Measurements from ENCODE around the gene DGAT2.

The DGAT2 gene

DNA sequence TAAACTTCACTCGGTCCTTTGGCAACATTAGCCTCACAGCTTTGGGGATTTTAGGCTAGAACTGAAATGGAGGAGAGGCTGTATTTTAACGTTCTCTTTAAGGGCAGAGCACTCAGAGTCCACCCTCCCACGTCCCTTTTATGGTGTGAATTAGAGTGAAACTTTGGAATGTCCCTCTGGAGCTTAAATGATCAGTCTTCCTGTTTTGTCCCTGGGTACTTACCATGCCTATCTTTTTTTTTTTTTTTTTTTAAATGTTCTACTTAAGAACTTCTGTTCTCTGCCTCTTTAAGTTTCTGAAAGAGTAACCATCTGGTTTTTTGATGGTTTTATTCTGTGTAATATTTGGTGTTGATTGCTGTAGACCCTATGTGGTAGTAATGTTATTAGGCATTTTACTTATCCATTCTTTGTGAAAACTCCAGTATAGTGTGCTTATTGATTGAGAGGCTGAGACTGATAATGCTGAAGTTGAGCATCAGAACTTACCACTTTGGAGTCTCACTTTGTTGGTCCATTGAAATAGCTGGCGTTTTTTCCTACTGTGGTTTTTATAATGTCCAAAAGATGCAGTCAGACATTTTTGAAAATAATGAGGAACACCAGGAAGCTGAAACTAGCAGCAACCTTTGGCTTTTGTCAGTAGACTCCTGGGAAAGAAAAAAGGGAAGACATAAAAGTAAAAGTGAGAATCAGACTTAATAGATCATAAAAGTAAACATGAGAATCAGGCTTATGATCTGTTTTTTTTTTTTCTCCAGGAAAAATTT is 58.1 kb downstream of the DGAT2 start:
- no peak for DNase-seq (ENCODE audit: low read depth)

- no peak for DNase-seq (ENCODE audit: low read depth)
Measured at GRCh38 chr11:75827562-75827961, 59.0 kb downstream of the DGAT2 start.

DNA sequence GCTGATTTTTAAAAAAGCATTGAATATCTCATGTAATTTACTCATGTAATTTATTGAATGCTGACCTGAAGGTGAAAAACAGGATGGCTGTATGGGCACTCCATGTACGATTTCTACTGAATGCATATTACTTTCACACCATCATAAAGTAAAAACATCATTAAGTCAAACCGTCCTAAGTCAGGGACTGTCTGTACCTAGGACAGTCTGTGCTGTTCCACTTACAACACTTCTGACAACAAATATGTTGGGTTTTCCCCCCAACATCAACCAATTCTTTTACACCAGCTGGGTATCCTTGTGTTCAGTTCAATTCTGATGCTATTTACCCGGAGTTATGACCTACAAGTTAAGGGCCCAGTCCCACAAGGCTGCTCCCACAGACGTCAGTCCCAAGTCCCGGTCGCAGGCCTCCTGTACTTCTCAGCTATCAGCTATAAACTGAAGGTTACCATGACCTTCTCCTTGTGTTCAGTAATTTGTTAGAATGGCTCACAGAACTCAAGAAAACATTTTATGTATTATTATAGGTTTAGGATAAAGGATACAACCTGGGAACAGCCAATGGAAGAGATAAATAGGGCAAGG is 63.4 kb downstream of the DGAT2 start:
- DNase-seq (ENCODE audit: low read depth), result no peak

DNA sequence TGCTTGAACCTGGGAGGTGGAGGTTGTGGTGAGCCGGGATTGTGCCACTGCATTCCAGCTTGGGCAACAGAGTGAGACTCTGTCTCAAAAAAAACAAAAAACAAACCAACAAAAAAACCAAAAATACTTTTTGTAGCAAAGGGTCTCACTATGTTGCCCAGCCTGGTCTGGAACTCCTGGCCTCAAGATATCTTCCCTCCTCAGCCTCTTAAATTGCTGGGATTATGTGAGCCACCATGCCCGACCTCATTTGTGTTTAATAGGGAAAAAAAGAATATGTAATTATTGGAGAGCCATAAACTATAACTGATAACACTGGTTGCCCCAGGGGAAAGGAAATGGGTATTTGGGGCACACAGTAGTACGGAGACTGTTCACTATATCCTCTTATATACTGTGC is 66.2 kb downstream of the DGAT2 start:
- no peak for DNase-seq (ENCODE audit: low read depth)

GRCh38 chr11:75836417-75836816 is 67.8 kb downstream of the DGAT2 start:
- DNase-seq (ENCODE audit: low read depth), result no peak

GRCh38 chr11:75839851-75840250 is 71.3 kb downstream of the DGAT2 start:
- DNase-seq (ENCODE audit: low read depth), result no peak

DNA sequence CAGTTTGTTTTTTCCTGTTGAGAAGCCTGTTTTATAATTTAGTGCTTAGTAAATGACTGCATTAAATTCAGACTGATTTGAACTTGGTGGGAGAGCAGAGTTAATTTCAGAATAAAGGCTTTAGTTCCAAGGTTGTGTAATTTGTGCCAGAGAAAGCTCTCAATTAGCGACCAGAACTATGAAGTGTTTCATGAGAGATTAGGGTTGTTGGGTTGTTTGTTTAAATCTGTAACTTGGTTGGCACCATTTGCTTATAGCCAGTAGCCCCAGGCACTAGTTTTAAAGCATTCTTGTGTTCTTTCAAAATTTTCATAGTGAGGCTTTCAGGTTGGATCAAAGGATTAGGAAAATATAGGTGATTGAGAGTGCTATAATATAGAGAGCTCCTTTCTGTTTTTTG is 71.9 kb downstream of the DGAT2 start:
- no peak for DNase-seq (ENCODE audit: low read depth)

DNA sequence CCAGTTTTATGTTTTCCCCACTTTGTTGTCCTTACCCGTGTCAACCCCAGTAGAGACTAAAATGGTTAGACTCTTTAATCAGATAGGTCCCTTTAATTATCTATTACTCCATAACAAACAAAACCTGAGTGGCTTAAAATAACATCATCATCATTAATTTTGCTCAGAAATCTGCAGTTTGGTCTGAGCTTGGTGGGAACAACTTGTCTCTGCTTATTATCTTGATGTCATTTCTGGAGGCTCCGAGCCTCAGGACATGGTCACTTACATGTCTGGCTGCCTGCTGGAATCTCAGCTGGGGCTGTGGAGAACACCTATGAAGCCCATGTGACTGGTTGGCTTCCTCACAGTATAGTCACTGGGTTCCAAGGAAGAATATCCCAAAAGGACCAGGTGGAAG is 73.2 kb downstream of the DGAT2 start:
- no peak for DNase-seq (ENCODE audit: low read depth)

- DNase-seq (ENCODE audit: low read depth), result no peak
Measured at GRCh38 chr11:75845324-75845723, 76.7 kb downstream of the DGAT2 start.

DNA sequence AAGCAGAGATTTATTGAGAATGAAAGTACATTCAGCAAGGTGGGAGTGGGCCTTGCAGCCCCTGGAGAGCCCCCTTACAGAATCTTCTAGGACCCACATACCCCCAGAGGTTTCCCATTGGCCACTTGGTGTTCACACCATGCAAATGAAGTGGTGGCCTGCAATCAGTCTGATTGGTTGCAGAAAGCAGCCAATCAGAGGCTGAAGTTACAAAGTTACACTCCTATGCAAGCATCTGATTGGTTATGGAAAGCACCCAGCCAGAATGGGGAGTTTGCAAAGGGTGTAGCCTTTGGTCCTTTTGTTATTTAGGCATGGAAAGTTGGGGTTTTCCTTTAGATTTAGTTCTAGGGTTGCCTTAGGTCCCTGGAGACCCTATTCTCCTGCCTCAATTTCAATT is 81.3 kb downstream of the DGAT2 start:
- no peak for DNase-seq (ENCODE audit: low read depth)

DNA sequence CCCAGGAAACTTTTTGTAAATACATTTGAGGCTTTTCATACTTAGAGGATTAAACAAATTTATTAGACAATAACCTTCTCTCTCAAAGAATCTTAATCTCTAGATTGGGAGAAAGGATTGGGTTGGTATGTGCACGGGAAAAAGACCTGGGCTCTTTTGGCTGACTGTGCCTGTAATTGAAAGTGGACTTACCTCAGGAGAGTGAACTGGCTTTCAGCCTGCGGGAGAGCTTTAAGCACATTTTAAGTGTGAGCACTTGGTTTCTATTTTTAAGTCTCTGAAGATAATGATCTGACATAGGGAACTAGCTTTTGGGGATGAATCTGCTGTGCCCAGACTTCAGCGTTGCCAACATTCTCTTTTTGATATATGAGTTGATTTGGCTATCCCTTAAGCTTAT is 82.2 kb downstream of the DGAT2 start:
- no peak for DNase-seq (ENCODE audit: low read depth)

Data from stimulated activated CD8-positive, alpha-beta memory T cell treated with anti-CD3 and anti-CD28 coated beads, Interleukin-12 subunit alpha, Interleukin-12 subunit beta, amount 100 ng/mL, for 4 hours (primary cell).